Gastroesophageal sphincter (tissue), 3 donors: ENCODE results near the gene LIPI.
"Not testable (repeated sequence)": the region's sequence is repeated elsewhere in the genome, so short reads cannot be mapped to it uniquely, and the experiment has no call there.

Source experiments
- CTCF ChIP-seq, 4 experiments: fragments of 200-600 bp in 2 of 4; fragments of 450-650 bp in 2 of 4; sonication (generic) in 1 of 4; IDR thresholded peaks; one replicate each; pipeline ENCODE4 v1.5.1; 2017 to 2019; ENCODE audit warnings: antibody characterized with exemption in 4 of 4, mild to moderate bottlenecking in 2 of 4, moderate library complexity in 2 of 4
- POLR2A ChIP-seq, 2 donors: fragments of 450-650 bp; IDR thresholded peaks; one replicate each; pipeline ENCODE4 v1.6.1; 2017; ENCODE audit warnings: antibody characterized with exemption in 2 of 2, mild to moderate bottlenecking in 2 of 2, moderate library complexity in 1 of 2
- POLR2AphosphoS5 ChIP-seq: sonication (generic); formaldehyde crosslinking; IDR thresholded peaks from one replicate; pipeline ENCODE4 v1.6.1; 2017; ENCODE audit warnings: antibody characterized with exemption

DNA sequence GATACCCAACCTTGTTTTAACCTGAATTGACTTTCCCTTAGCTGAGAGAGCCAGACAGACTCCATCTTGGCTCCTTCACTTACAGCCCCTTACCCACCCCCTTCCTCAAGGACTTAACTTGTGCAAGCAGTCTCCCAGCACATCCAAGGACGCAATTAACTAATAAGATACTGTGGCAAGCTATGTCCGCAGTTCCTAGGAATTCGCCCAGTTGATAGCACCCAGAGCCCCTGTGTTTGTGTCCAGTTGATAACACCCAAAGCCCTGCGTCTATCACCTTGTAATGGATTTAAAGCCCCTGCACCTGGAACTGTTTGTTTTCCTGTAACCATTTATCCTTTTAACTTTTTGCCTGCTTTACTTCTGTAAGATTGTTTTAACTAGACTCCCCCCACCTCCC lies 106.2 kb downstream of the LIPI start:
- TF ChIP-seq POLR2A (IDR thresholded peaks at IDR 0.05); CTCF (IDR thresholded peaks at IDR 0.05); POLR2AphosphoS5: not testable (repeated sequence)
